Measurements from ENCODE around the gene IQCH.

The IQCH gene

GRCh38 chr15:67369359-67369998, 114.9 kb downstream of the IQCH start:
- H3K9ac ChIP-seq (ENCODE audit: low read depth, low read length): no peak overlapping the region
- H3K9me3 ChIP-seq (ENCODE audit: control insufficient read depth, insufficient read depth, low read length): no peaks in the 10 kb centered on the region
- no peak overlapping the region for H3K4me3 ChIP-seq (ENCODE audit: low read depth, low read length)
- no peaks in the 10 kb centered on the region for H3K36me3 ChIP-seq (ENCODE audit: control insufficient read depth, insufficient read depth, low read length)
- H3K27me3 ChIP-seq (ENCODE audit: control insufficient read depth, insufficient read depth, low read length): no peaks in the 10 kb centered on the region
- H3K4me1 ChIP-seq (ENCODE audit: control insufficient read depth, insufficient read depth, low read length): no peaks in the 10 kb centered on the region

GRCh38 chr15:67370206-67370954, 115.8 kb downstream of the IQCH start:
- H3K9me3 ChIP-seq (ENCODE audit: control insufficient read depth, insufficient read depth, low read length): no peaks in the 10 kb centered on the region
- no peak overlapping the region for H3K4me3 ChIP-seq (ENCODE audit: low read depth, low read length)
- H3K36me3 ChIP-seq (ENCODE audit: control insufficient read depth, insufficient read depth, low read length): no peaks in the 10 kb centered on the region
- no peaks in the 10 kb centered on the region for H3K27me3 ChIP-seq (ENCODE audit: control insufficient read depth, insufficient read depth, low read length)
- H3K9ac ChIP-seq (ENCODE audit: low read depth, low read length): no peak overlapping the region
- H3K4me1 ChIP-seq (ENCODE audit: control insufficient read depth, insufficient read depth, low read length): no peaks in the 10 kb centered on the region

- Histone ChIP-seq H3K27me3 (ENCODE audit: control insufficient read depth, insufficient read depth, low read length) (no peaks in the 10 kb centered on the region), H3K4me1 (ENCODE audit: control insufficient read depth, insufficient read depth, low read length) (no peaks in the 10 kb centered on the region), H3K9ac (ENCODE audit: low read depth, low read length) (no peak overlapping the region), H3K9me3 (ENCODE audit: control insufficient read depth, insufficient read depth, low read length) (no peaks in the 10 kb centered on the region), H3K4me3 (ENCODE audit: low read depth, low read length) (no peak overlapping the region), H3K36me3 (ENCODE audit: control insufficient read depth, insufficient read depth, low read length) (no peaks in the 10 kb centered on the region)
Measured at GRCh38 chr15:67372543-67372942, 118.0 kb downstream of the IQCH start.

- Histone ChIP-seq H3K4me3 (ENCODE audit: low read depth, low read length) (no peak overlapping the region), H3K4me1 (ENCODE audit: control insufficient read depth, insufficient read depth, low read length) (no peaks in the 10 kb centered on the region), H3K36me3 (ENCODE audit: control insufficient read depth, insufficient read depth, low read length) (no peaks in the 10 kb centered on the region), H3K27me3 (ENCODE audit: control insufficient read depth, insufficient read depth, low read length) (no peaks in the 10 kb centered on the region), H3K9ac (ENCODE audit: low read depth, low read length) (no peak overlapping the region), H3K9me3 (ENCODE audit: control insufficient read depth, insufficient read depth, low read length) (no peaks in the 10 kb centered on the region)
Measured at GRCh38 chr15:67372986-67373675, 118.5 kb downstream of the IQCH start.

- Histone ChIP-seq H3K4me3 (ENCODE audit: low read depth, low read length) (no peak overlapping the region), H3K4me1 (ENCODE audit: control insufficient read depth, insufficient read depth, low read length) (no peaks in the 10 kb centered on the region), H3K27me3 (ENCODE audit: control insufficient read depth, insufficient read depth, low read length) (no peaks in the 10 kb centered on the region), H3K9ac (ENCODE audit: low read depth, low read length) (no peak overlapping the region), H3K36me3 (ENCODE audit: control insufficient read depth, insufficient read depth, low read length) (no peaks in the 10 kb centered on the region), H3K9me3 (ENCODE audit: control insufficient read depth, insufficient read depth, low read length) (no peaks in the 10 kb centered on the region)
Measured at GRCh38 chr15:67373971-67374370, 119.4 kb downstream of the IQCH start.

GRCh38 chr15:67379530-67379929, 124.9 kb downstream of the IQCH start:
- H3K9ac ChIP-seq (ENCODE audit: low read depth, low read length): no peak overlapping the region
- no peaks in the 10 kb centered on the region for H3K27me3 ChIP-seq (ENCODE audit: control insufficient read depth, insufficient read depth, low read length)
- no peaks in the 10 kb centered on the region for H3K36me3 ChIP-seq (ENCODE audit: control insufficient read depth, insufficient read depth, low read length)
- H3K4me1 ChIP-seq (ENCODE audit: control insufficient read depth, insufficient read depth, low read length): no peaks in the 10 kb centered on the region
- no peaks in the 10 kb centered on the region for H3K9me3 ChIP-seq (ENCODE audit: control insufficient read depth, insufficient read depth, low read length)
- H3K4me3 ChIP-seq (ENCODE audit: low read depth, low read length): no peak overlapping the region

- Histone ChIP-seq H3K9ac (ENCODE audit: low read depth, low read length) (no peak overlapping the region), H3K4me1 (ENCODE audit: control insufficient read depth, insufficient read depth, low read length) (no peaks in the 10 kb centered on the region), H3K36me3 (ENCODE audit: control insufficient read depth, insufficient read depth, low read length) (no peaks in the 10 kb centered on the region), H3K9me3 (ENCODE audit: control insufficient read depth, insufficient read depth, low read length) (no peaks in the 10 kb centered on the region), H3K4me3 (ENCODE audit: low read depth, low read length) (no peak overlapping the region), H3K27me3 (ENCODE audit: control insufficient read depth, insufficient read depth, low read length) (no peaks in the 10 kb centered on the region)
Measured at GRCh38 chr15:67380921-67381320, 126.3 kb downstream of the IQCH start.

- no peaks in the 10 kb centered on the region for H3K4me1 ChIP-seq (ENCODE audit: control insufficient read depth, insufficient read depth, low read length)
- no peaks in the 10 kb centered on the region for H3K36me3 ChIP-seq (ENCODE audit: control insufficient read depth, insufficient read depth, low read length)
- no peak overlapping the region for H3K4me3 ChIP-seq (ENCODE audit: low read depth, low read length)
- no peaks in the 10 kb centered on the region for H3K27me3 ChIP-seq (ENCODE audit: control insufficient read depth, insufficient read depth, low read length)
- H3K9me3 ChIP-seq (ENCODE audit: control insufficient read depth, insufficient read depth, low read length): no peaks in the 10 kb centered on the region
- H3K9ac ChIP-seq (ENCODE audit: low read depth, low read length): no peak overlapping the region
Measured at GRCh38 chr15:67381416-67382045, 126.9 kb downstream of the IQCH start.

GRCh38 chr15:67382723-67383122, 128.1 kb downstream of the IQCH start:
- Histone ChIP-seq H3K36me3 (ENCODE audit: control insufficient read depth, insufficient read depth, low read length) (no peaks in the 10 kb centered on the region), H3K9ac (ENCODE audit: low read depth, low read length) (no peak overlapping the region), H3K4me3 (ENCODE audit: low read depth, low read length) (no peak overlapping the region), H3K9me3 (ENCODE audit: control insufficient read depth, insufficient read depth, low read length) (no peaks in the 10 kb centered on the region), H3K27me3 (ENCODE audit: control insufficient read depth, insufficient read depth, low read length) (no peaks in the 10 kb centered on the region), H3K4me1 (ENCODE audit: control insufficient read depth, insufficient read depth, low read length) (no peaks in the 10 kb centered on the region)

- Histone ChIP-seq H3K36me3 (ENCODE audit: control insufficient read depth, insufficient read depth, low read length) (no peaks in the 10 kb centered on the region), H3K9ac (ENCODE audit: low read depth, low read length) (no peak overlapping the region), H3K27me3 (ENCODE audit: control insufficient read depth, insufficient read depth, low read length) (no peaks in the 10 kb centered on the region), H3K9me3 (ENCODE audit: control insufficient read depth, insufficient read depth, low read length) (no peaks in the 10 kb centered on the region), H3K4me3 (ENCODE audit: low read depth, low read length) (no peak overlapping the region), H3K4me1 (ENCODE audit: control insufficient read depth, insufficient read depth, low read length) (no peaks in the 10 kb centered on the region)
Measured at GRCh38 chr15:67383899-67384298, 129.3 kb downstream of the IQCH start.

GRCh38 chr15:67384761-67385160, 130.2 kb downstream of the IQCH start:
- no peaks in the 10 kb centered on the region for H3K36me3 ChIP-seq (ENCODE audit: control insufficient read depth, insufficient read depth, low read length)
- no peaks in the 10 kb centered on the region for H3K4me1 ChIP-seq (ENCODE audit: control insufficient read depth, insufficient read depth, low read length)
- H3K27me3 ChIP-seq (ENCODE audit: control insufficient read depth, insufficient read depth, low read length): no peaks in the 10 kb centered on the region
- H3K9me3 ChIP-seq (ENCODE audit: control insufficient read depth, insufficient read depth, low read length): no peaks in the 10 kb centered on the region
- H3K9ac ChIP-seq (ENCODE audit: low read depth, low read length): no peak overlapping the region
- no peak overlapping the region for H3K4me3 ChIP-seq (ENCODE audit: low read depth, low read length)

All from iPS-15b (cell line).